H1 (cell line): ENCODE measurements around the gene FHIT. TPM values are rescaled to one million over a fixed set of nuclear protein-coding genes. Genes with fewer than 3 reads are reported as not detected.

Source experiments
- CTCF ChIA-PET: fragments of 300-600 bp; sonication (Branson Sonifier 250); formaldehyde crosslinking; loops from one replicate; lab custom pipeline; 2021; ENCODE audit not compliant: partially characterized antibody; lab: Charles Lee
- POLR2A ChIA-PET: fragments of 300-600 bp; sonication (Branson Sonifier 250); formaldehyde crosslinking; loops from one replicate; lab custom pipeline; 2021; ENCODE audit warnings: inconsistent platforms; ENCODE audit not compliant: partially characterized antibody; lab: Charles Lee
- DNase-seq, 2 experiments: peaks; one replicate each; pipeline versions ENCODE4 v3.0.0 to v3.0.0-alpha.2; 2010 to 2022; ENCODE audit warnings: low spot score in 2 of 2, low read depth in 1 of 2, mixed read lengths in 1 of 2
- FAIRE-seq: peaks from 2 replicates; lab custom pipeline; 2011; peaks lifted over from hg19 to GRCh38; lab: Jason Lieb, UNC
- H2AFZ ChIP-seq: 2 replicates; pipeline ENCODE4 v1.8.1; 2012; ENCODE audit warnings: low read length, inconsistent platforms
- H2AK5ac ChIP-seq: 2 replicates; pipeline ENCODE4 v1.6.1; 2013; ENCODE audit warnings: low read depth, low read length
- H2BK120ac ChIP-seq: replicated peaks from 2 replicates; pipeline ENCODE3; 2013; ENCODE audit warnings: low read depth, low read length, inconsistent platforms
- H2BK12ac ChIP-seq: 2 replicates; pipeline ENCODE4 v1.6.1; 2013; ENCODE audit warnings: low read depth, low read length
- H2BK15ac ChIP-seq: 2 replicates; pipeline ENCODE4 v1.6.1; 2013; ENCODE audit warnings: low read length
- H2BK20ac ChIP-seq: 2 replicates; pipeline ENCODE4 v1.6.1; 2013; ENCODE audit warnings: low read length
- H2BK5ac ChIP-seq: 2 replicates; pipeline ENCODE4 v1.6.1; 2013; ENCODE audit warnings: low read depth, low read length
- H3K14ac ChIP-seq: 2 replicates; pipeline ENCODE4 v1.6.1; 2013; ENCODE audit warnings: inconsistent platforms; ENCODE audit not compliant: insufficient read length
- H3K18ac ChIP-seq: 2 replicates; pipeline ENCODE4 v1.6.1; 2013; ENCODE audit warnings: low read length; ENCODE audit errors: extremely low read depth
- H3K23ac ChIP-seq: 2 replicates; pipeline ENCODE4 v1.6.1; 2013; ENCODE audit warnings: inconsistent platforms; ENCODE audit not compliant: insufficient read length
- H3K23me2 ChIP-seq: 2 replicates; pipeline ENCODE4 v1.6.1; 2013; ENCODE audit warnings: low read depth, low read length
- H3K27ac ChIP-seq: 2 replicates; pipeline ENCODE4 v1.6.1; 2011; ENCODE audit warnings: low read depth, low read length, inconsistent platforms
- H3K27me3 ChIP-seq, 4 experiments: replicated peaks in 1 of 4; 1 replicate in 1 of 4; 2 replicates in 3 of 4; pipeline versions ENCODE4 v1.6.1 to v1.8.1; 2011 to 2013; ENCODE audit warnings: low read length in 3 of 4, mild to moderate bottlenecking in 3 of 4, inconsistent platforms in 2 of 4, mixed read lengths in 2 of 4, moderate library complexity in 1 of 4; ENCODE audit not compliant: control insufficient read depth in 3 of 4, insufficient read depth in 3 of 4; ENCODE audit errors: extremely low read depth in 1 of 4
- H3K36me3 ChIP-seq, 4 experiments: 2 replicates each; pipeline versions ENCODE4 v1.6.1 to v1.8.1; 2011 to 2013; ENCODE audit warnings: mild to moderate bottlenecking in 4 of 4, low read length in 3 of 4, moderate library complexity in 2 of 4, control low read depth in 1 of 4, inconsistent platforms in 1 of 4; ENCODE audit not compliant: insufficient read depth in 4 of 4, control insufficient read depth in 2 of 4
- H3K4ac ChIP-seq: replicated peaks from 2 replicates; pipeline ENCODE3; 2013; ENCODE audit warnings: low read length, low read depth, mixed read lengths, inconsistent platforms; ENCODE audit not compliant: insufficient read length
- H3K4me1 ChIP-seq, 4 experiments: replicated peaks in 1 of 4; 1 replicate in 1 of 4; 2 replicates in 3 of 4; pipeline versions ENCODE4 v1.6.1 to v1.8.1; 2011 to 2013; ENCODE audit warnings: low read length in 3 of 4, inconsistent platforms in 2 of 4, mixed read lengths in 1 of 4; ENCODE audit not compliant: insufficient read depth in 4 of 4, control insufficient read depth in 3 of 4
- H3K4me2 ChIP-seq, 2 experiments: 2 replicates each; pipeline versions ENCODE4 v1.6.1 to v1.8.1; 2011 to 2013; ENCODE audit warnings: low read depth in 2 of 2, low read length in 2 of 2, control low read depth in 1 of 2, inconsistent platforms in 1 of 2, mild to moderate bottlenecking in 1 of 2; ENCODE audit not compliant: insufficient read depth in 1 of 2
- H3K4me3 ChIP-seq, 4 experiments: fragments of 200-600, 300-600 bp in 1 of 4; sonication (generic), shearing (Covaris generic), sonication (Bioruptor Twin) in 1 of 4; 2 replicates each; pipeline versions ENCODE4 v1.5.1 to v1.8.1; 2011 to 2016; ENCODE audit warnings: low read length in 4 of 4, low read depth in 3 of 4, control low read depth in 2 of 4, inconsistent platforms in 2 of 4, mild to moderate bottlenecking in 2 of 4, mixed read lengths in 1 of 4, moderate library complexity in 1 of 4; ENCODE audit not compliant: insufficient read depth in 2 of 4; ENCODE audit errors: extremely low read depth in 1 of 4
- H3K56ac ChIP-seq: replicated peaks from 2 replicates; pipeline ENCODE3; 2013; ENCODE audit warnings: low read depth, mild to moderate bottlenecking, mixed read lengths, low read length, inconsistent platforms; ENCODE audit not compliant: insufficient read length
- H3K79me1 ChIP-seq: 2 replicates; pipeline ENCODE4 v1.6.1; 2013; ENCODE audit warnings: low read depth, low read length, control low read depth
- H3K79me2 ChIP-seq, 2 experiments: 2 replicates each; pipeline versions ENCODE4 v1.6.1 to v1.8.1; 2012 to 2013; ENCODE audit warnings: low read length in 2 of 2, mild to moderate bottlenecking in 2 of 2, inconsistent platforms in 1 of 2; ENCODE audit not compliant: insufficient read depth in 2 of 2, control insufficient read depth in 1 of 2
- H3K9ac ChIP-seq, 4 experiments: replicated peaks in 1 of 4; 1 replicate in 1 of 4; 2 replicates in 3 of 4; pipeline versions ENCODE4 v1.6.1 to v1.8.1; 2011 to 2013; ENCODE audit warnings: low read depth in 3 of 4, low read length in 3 of 4, control low read depth in 2 of 4, mild to moderate bottlenecking in 2 of 4, moderate library complexity in 2 of 4, inconsistent platforms in 1 of 4; ENCODE audit errors: extremely low read depth in 1 of 4
- H3K9me3 ChIP-seq, 2 experiments: 2 replicates each; pipeline versions ENCODE4 v1.6.1 to v1.8.1; 2012 to 2013; ENCODE audit warnings: mild to moderate bottlenecking in 2 of 2, moderate library complexity in 2 of 2, control low read depth in 1 of 2, inconsistent platforms in 1 of 2, low read depth in 1 of 2, low read length in 1 of 2, mixed read lengths in 1 of 2; ENCODE audit not compliant: insufficient read depth in 2 of 2
- H4K20me1 ChIP-seq, 2 experiments: replicated peaks in 1 of 2; 2 replicates each; pipeline versions ENCODE3 to v1.8.1; 2011 to 2013; ENCODE audit warnings: inconsistent platforms in 2 of 2, low read length in 2 of 2, mild to moderate bottlenecking in 1 of 2; ENCODE audit not compliant: insufficient read depth in 2 of 2, control insufficient read depth in 1 of 2
- H4K5ac ChIP-seq: 2 replicates; pipeline ENCODE4 v1.6.1; 2013; ENCODE audit warnings: low read length, low read depth, mixed read lengths, inconsistent platforms; ENCODE audit not compliant: insufficient read length
- H4K8ac ChIP-seq: 2 replicates; pipeline ENCODE4 v1.8.0; 2013; ENCODE audit warnings: mild to moderate bottlenecking, moderate library complexity, low read length, inconsistent platforms; ENCODE audit not compliant: insufficient read depth; ENCODE audit errors: extremely low read depth
- H4K91ac ChIP-seq: replicated peaks from 2 replicates; pipeline ENCODE3; 2013; ENCODE audit warnings: low read length, mixed read lengths, inconsistent platforms; ENCODE audit not compliant: insufficient read length
- ASH2L ChIP-seq: fragments of 200-600, 300-600 bp; sonication (generic); IDR thresholded peaks from one replicate; pipeline ENCODE4 v1.7.1; 2017; ENCODE audit warnings: low read length
- POU5F1 ChIP-seq: IDR thresholded peaks from 2 replicates; pipeline ENCODE4 v1.6.1; 2011; ENCODE audit warnings: low read depth, mild to moderate bottlenecking, low read length, moderate library complexity
- SP2 ChIP-seq: IDR thresholded peaks from 2 replicates; pipeline ENCODE4 v1.6.1; 2012; ENCODE audit warnings: mild to moderate bottlenecking, low read length, inconsistent platforms
- WGBS, 2 experiments: shearing (Covaris generic) in 1 of 2; methylation state at CpG; one replicate each; pipeline versions ENCODE4 v1.1.6 to v1.1.7; 2013 to 2015; ENCODE audit warnings: low lambda C conversion rate in 2 of 2, mixed read lengths in 2 of 2, inconsistent platforms in 1 of 2, low coverage in 1 of 2, missing lambda C conversion rate in 1 of 2; ENCODE audit not compliant: insufficient replicate concordance in 2 of 2, insufficient coverage in 1 of 2, insufficient read length in 1 of 2; ENCODE audit errors: extremely low coverage in 1 of 2, missing lambda C conversion rate in 1 of 2; 5-methylcytosine and 5-hydroxymethylcytosine counted together
- polyA plus RNA-seq, 7 experiments: library from polyadenylated mRNA; depleted of rRNA in 3 of 7; stranded (reverse) in 5 of 7; unstranded in 2 of 7; fragments of >200 nt in 5 of 7; fragments of 200-250 nt in 2 of 7; gene quantifications; 1 replicate in 5 of 7; 2 replicates in 1 of 7; 4 replicates in 1 of 7; pipeline versions ENCODE4 v1.2.1 to v1.2.3, GENCODE V29; 2011 to 2013; ENCODE audit warnings: missing spikeins in 2 of 7, mixed read lengths in 2 of 7
- total RNA-seq: library from RNA; stranded (reverse); fragmentation: NEBNext Ultra II Directional; extraction: Animal tissue kit (Norgen Biotek cat#: 25700); gene quantifications from 2 replicates; pipeline ENCODE4 v1.2.1, GENCODE V29; 2021

The FHIT gene
- total and polyA plus RNA-seq, 2 of the 8 experiments (the other 6 are each of a cell fraction or from before 2014, with no cell fraction given), result 1.2 to 3.2 TPM

- Histone ChIP-seq H4K8ac (no peak overlapping the region), H3K27ac (no peak overlapping the region), H3K56ac (no peak overlapping the region), H3K14ac (no peak overlapping the region), H2BK120ac (no peak overlapping the region), H3K23me2 (no peaks in the 10 kb centered on the region), H2BK12ac (no peak overlapping the region), H3K9me3 (no peaks in the 10 kb centered on the region), H3K9ac (no peak overlapping the region), H2AK5ac (no peak overlapping the region), H3K18ac (no peak overlapping the region), H3K4me2 (no peak overlapping the region)
- DNase-seq, result no peak
- FAIRE-seq, result no peak
- TF ChIP-seq ASH2L, result no peak
- no peak for TF ChIP-seq SP2
- TF ChIP-seq POU5F1, result no peak
- TF ChIP-seq, all 59 proteins: peak for 0
- H3K79me1 ChIP-seq, result no peaks in the 10 kb centered on the region
- H3K27me3 ChIP-seq, result no peaks in the 10 kb centered on the region; a peak in 1 of 7 replicates
- H2BK15ac ChIP-seq, result no peak overlapping the region
- H4K91ac ChIP-seq, result no peak overlapping the region
- H3K79me2 ChIP-seq, result no peaks in the 10 kb centered on the region
- no peak overlapping the region for H2BK20ac ChIP-seq
- ChIA-PET CTCF (interaction anchor here (1.3 to 1.6 kb wide), 2 partner anchors 62 to 221 kb away, joined by 3 to 5 read pairs; no protein-coding TSS in a partner anchor), POLR2A (no interaction called here)
- no peaks in the 10 kb centered on the region for H3K36me3 ChIP-seq
- H3K23ac ChIP-seq, result no peak overlapping the region
- no peak overlapping the region for H2BK5ac ChIP-seq
- WGBS, 2 experiments, result 93% methylated on average over 7 of the region's 7 CpGs; no CpG with 5 or more reads in 1 of the 2 experiments
- no peak overlapping the region for H4K5ac ChIP-seq
- H3K4me3 ChIP-seq, result no peak overlapping the region
- H2AFZ ChIP-seq, result no peak overlapping the region
- H4K20me1 ChIP-seq, result no peaks in the 10 kb centered on the region
- H3K4ac ChIP-seq, result no peak overlapping the region
- H3K4me1 ChIP-seq, result no peaks in the 10 kb centered on the region
These were observed 1455.5 kb downstream of the FHIT start for GRCh38 chr3:59795756-59796155.
